Measurements from ENCODE around the gene ZBTB34.

Gene ZBTB34

GRCh38 chr9:126932871-126933321 is 72.5 kb downstream of the ZBTB34 start:
- DNase-seq: no peak

- DNase-seq: no peak
Measured at GRCh38 chr9:126933334-126933980, 73.0 kb downstream of the ZBTB34 start.

- no peak for DNase-seq
Measured at GRCh38 chr9:126934441-126934840, 74.0 kb downstream of the ZBTB34 start.

Data from SW 1271 (cell line).